Common myeloid progenitor, CD34-positive (primary cell): ENCODE results near the gene PRKCZ.
A peak's percentile ranks its signal among the peaks of the same experiment; 100 is the strongest.

Source experiments
- CTCF ChIA-PET: fragments of 350-600 bp; sonication (Branson Sonifier 250); formaldehyde crosslinking; loops from one replicate; lab custom pipeline; 2021; ENCODE audit warnings: antibody characterized with exemption; lab: Charles Lee
- POLR2A ChIA-PET: fragments of 350-600 bp; sonication (Branson Sonifier 250); formaldehyde crosslinking; loops from one replicate; lab custom pipeline; 2021; ENCODE audit warnings: antibody characterized with exemption; lab: Charles Lee
- DNase-seq, 3 donors: peaks; one replicate each; pipeline versions ENCODE4 v3.0.0 to v3.0.0-alpha.2; 2013
- H3K27ac ChIP-seq, 2 experiments: 1 replicate in 1 of 2; 2 replicates in 1 of 2; pipeline ENCODE4 v1.7.0; 2013; ENCODE audit warnings: inconsistent platforms in 2 of 2, low read length in 2 of 2, mild to moderate bottlenecking in 2 of 2, low read depth in 1 of 2, moderate library complexity in 1 of 2; ENCODE audit not compliant: severe bottlenecking in 2 of 2, insufficient read depth in 1 of 2, poor library complexity in 1 of 2
- H3K27me3 ChIP-seq, 5 experiments: replicated peaks in 2 of 5; 1 replicate in 3 of 5; 2 replicates in 2 of 5; pipeline versions ENCODE4 v1.6.1 to v1.7.0; 2013; ENCODE audit warnings: low read length in 4 of 5, mild to moderate bottlenecking in 2 of 5, moderate library complexity in 2 of 5, inconsistent platforms in 1 of 5; ENCODE audit not compliant: insufficient read depth in 5 of 5, control insufficient read depth in 4 of 5
- H3K36me3 ChIP-seq, 4 experiments: 1 replicate in 2 of 4; 2 replicates in 2 of 4; pipeline versions ENCODE4 v1.6.1 to v1.7.0; 2013; ENCODE audit warnings: low read length in 3 of 4, control low read depth in 1 of 4, mild to moderate bottlenecking in 1 of 4; ENCODE audit not compliant: control insufficient read depth in 4 of 4, insufficient read depth in 4 of 4
- H3K4me1 ChIP-seq, 4 experiments: 1 replicate in 3 of 4; 2 replicates in 1 of 4; pipeline versions ENCODE4 v1.6.1 to v1.7.1; 2013; ENCODE audit warnings: low read length in 3 of 4, mild to moderate bottlenecking in 3 of 4, control low read depth in 1 of 4, inconsistent platforms in 1 of 4, moderate library complexity in 1 of 4; ENCODE audit not compliant: control insufficient read depth in 4 of 4, insufficient read depth in 4 of 4; ENCODE audit errors: control extremely low read depth in 1 of 4
- H3K4me3 ChIP-seq, 7 experiments: 1 replicate in 4 of 7; 2 replicates in 3 of 7; pipeline versions ENCODE4 v1.5.1 to v1.7.0; 2013; ENCODE audit warnings: mild to moderate bottlenecking in 7 of 7, low read length in 6 of 7, moderate library complexity in 6 of 7, inconsistent platforms in 2 of 7, low read depth in 2 of 7, control low read depth in 1 of 7; ENCODE audit not compliant: insufficient read depth in 4 of 7, control insufficient read depth in 1 of 7; ENCODE audit errors: extremely low read depth in 1 of 7
- H3K9me3 ChIP-seq, 5 experiments: 1 replicate in 4 of 5; 2 replicates in 1 of 5; pipeline versions ENCODE4 v1.6.1 to v1.7.1; 2013; ENCODE audit warnings: low read length in 4 of 5, mild to moderate bottlenecking in 2 of 5, inconsistent platforms in 1 of 5, low read depth in 1 of 5, moderate library complexity in 1 of 5; ENCODE audit not compliant: control insufficient read depth in 4 of 5, insufficient read depth in 2 of 5; ENCODE audit errors: control extremely low read depth in 1 of 5
- WGBS: methylation state at CpG from one replicate; pipeline ENCODE4 v1.1.5; 2013; ENCODE audit not compliant: insufficient coverage; 5-methylcytosine and 5-hydroxymethylcytosine counted together

Gene PRKCZ

GRCh38 chr1:2024887-2025286, 25.3 kb upstream of the PRKCZ start:
- peaks cover 0 to 17% (median 11%) of the 10 kb centered on the region in 4 experiments for H3K4me1 ChIP-seq
- H3K4me3 ChIP-seq: no peak overlapping the region
- DNase-seq: no peak
- CTCF ChIA-PET: interaction anchor here (1.1 kb wide), 1 partner anchor 21 kb away, joined by 3 read pairs; no protein-coding TSS in a partner anchor
- no peaks in the 10 kb centered on the region for H3K9me3 ChIP-seq
- H3K27me3 ChIP-seq: peaks cover 4 to 33% (median 13%) of the 10 kb centered on the region in 5 experiments
- H3K27ac ChIP-seq: no peak overlapping the region
- POLR2A ChIA-PET: no interaction called here
- WGBS: 91% methylated on average over 18 of the region's 18 CpGs
- no peaks in the 10 kb centered on the region for H3K36me3 ChIP-seq

GRCh38 chr1:2025491-2025981, 24.7 kb upstream of the PRKCZ start:
- ChIA-PET CTCF (interaction anchor here (0.9 to 1.7 kb wide), 3 partner anchors 9 to 21 kb away, joined by 3 read pairs; no protein-coding TSS in a partner anchor), POLR2A (no interaction called here)
- Histone ChIP-seq H3K36me3 (no peaks in the 10 kb centered on the region), H3K4me1 (peaks cover 0 to 17% (median 11%) of the 10 kb centered on the region in 4 experiments), H3K27ac (no peak overlapping the region), H3K27me3 (peaks cover 2 to 27% (median 6%) of the 10 kb centered on the region in 5 experiments), H3K4me3 (peak overlapping the region in 2 of 7 experiments; percentile 33 to 45), H3K9me3 (no peaks in the 10 kb centered on the region)
- 68% methylated on average over 28 of the region's 39 CpGs for WGBS
- peak in 2 of 3 donors; percentile 59 to 75 for DNase-seq

GRCh38 chr1:2027961-2028583, 22.1 kb upstream of the PRKCZ start:
- peaks cover 0 to 3% (median 2%) of the 10 kb centered on the region in 5 experiments for H3K27me3 ChIP-seq
- CTCF ChIA-PET: interaction anchor here (1.4 kb wide), 1 partner anchor 19 kb away, joined by 3 read pairs; no protein-coding TSS in a partner anchor

GRCh38 chr1:2028870-2029560, 21.2 kb upstream of the PRKCZ start:
- POLR2A ChIA-PET: no interaction called here
- DNase-seq: no peak
- CTCF ChIA-PET: interaction anchor here (1.4 kb wide), 1 partner anchor 20 kb away, joined by 3 read pairs; no protein-coding TSS in a partner anchor

More at GRCh38 chr1:2027961-2028583, 22.1 kb upstream of the PRKCZ start:
- Histone ChIP-seq H3K4me3 (no peak overlapping the region), H3K36me3 (no peaks in the 10 kb centered on the region), H3K4me1 (peaks cover 0 to 17% (median 11%) of the 10 kb centered on the region in 4 experiments), H3K27ac (no peak overlapping the region), H3K9me3 (no peaks in the 10 kb centered on the region)
- POLR2A ChIA-PET: no interaction called here
- 92% methylated on average over 45 of the region's 46 CpGs for WGBS
- DNase-seq: no peak

GRCh38 chr1:2029561-2029960, 20.6 kb upstream of the PRKCZ start:
- 98% methylated on average over 13 of the region's 15 CpGs for WGBS
- Histone ChIP-seq H3K27ac (no peak overlapping the region), H3K9me3 (no peaks in the 10 kb centered on the region), H3K36me3 (no peaks in the 10 kb centered on the region), H3K4me1 (peaks cover 0 to 16% (median 11%) of the 10 kb centered on the region in 4 experiments), H3K27me3 (peaks cover 0 to 2% (median 0%) of the 10 kb centered on the region in 5 experiments), H3K4me3 (no peak overlapping the region)
- no peak for DNase-seq
- ChIA-PET CTCF (interaction anchor here (1.4 kb wide), 1 partner anchor 21 kb away, joined by 3 read pairs; no protein-coding TSS in a partner anchor), POLR2A (no interaction called here)

More at GRCh38 chr1:2028870-2029560, 21.2 kb upstream of the PRKCZ start:
- no peaks in the 10 kb centered on the region for H3K36me3 ChIP-seq
- no peaks in the 10 kb centered on the region for H3K9me3 ChIP-seq
- peaks cover 0 to 2% (median 0%) of the 10 kb centered on the region in 5 experiments for H3K27me3 ChIP-seq
- H3K4me3 ChIP-seq: no peak overlapping the region
- 95% methylated on average over 20 of the region's 26 CpGs for WGBS
- H3K4me1 ChIP-seq: peaks cover 0 to 17% (median 11%) of the 10 kb centered on the region in 4 experiments
- H3K27ac ChIP-seq: no peak overlapping the region

- Histone ChIP-seq H3K4me1 (peaks cover 0 to 10% (median 8%) of the 10 kb centered on the region in 4 experiments), H3K27me3 (peaks cover 0 to 2% (median 0%) of the 10 kb centered on the region in 5 experiments), H3K4me3 (no peak overlapping the region), H3K27ac (no peak overlapping the region), H3K36me3 (no peaks in the 10 kb centered on the region), H3K9me3 (no peaks in the 10 kb centered on the region)
- WGBS: 93% methylated on average over 35 of the region's 42 CpGs
- DNase-seq: no peak
- POLR2A ChIA-PET: no interaction called here
- CTCF ChIA-PET: interaction anchor here (0.8 to 1.0 kb wide), 2 partner anchors 9 to 11 kb away, joined by 3 read pairs; no protein-coding TSS in a partner anchor
These were observed 19.9 kb upstream of the PRKCZ start for GRCh38 chr1:2030076-2030871.
